ENCODE results near the gene ZNF169. TPM values are rescaled to one million over a fixed set of nuclear protein-coding genes. Genes with fewer than 3 reads are reported as not detected.

ZNF169 gene
- polyA plus RNA-seq, 1 of the 3 experiments (the other 2 are of a cell fraction) = 3.1 TPM

- Histone ChIP-seq H3K27me3 (ENCODE audit: insufficient read depth) (no peaks in the 10 kb centered on the region), H3K4me2 (no peak overlapping the region), H3K27ac (ENCODE audit: low read depth in 2 of 2, low read length in 1 of 2) (no peak overlapping the region), H3K9ac (no peak overlapping the region), H3K9me2 (no peaks in the 10 kb centered on the region), H3K36me3 (replicated peaks in 1 of 2; ENCODE audit: control insufficient read depth in 1 of 2, insufficient read depth in 2 of 2, low read length in 1 of 2) (no peaks in the 10 kb centered on the region), H3K4me1 (ENCODE audit: control insufficient read depth in 1 of 2, insufficient read depth in 2 of 2, low read depth in 1 of 2, low read length in 1 of 2) (no peaks in the 10 kb centered on the region), H3F3A (replicated peaks; ENCODE audit: insufficient read depth) (no peaks in the 10 kb centered on the region), H4K20me1 (ENCODE audit: insufficient read depth) (no peaks in the 10 kb centered on the region), H3K9me3 (no peaks in the 10 kb centered on the region), H2AFZ (ENCODE audit: low read depth) (no peak overlapping the region), H3K4me3 (ENCODE audit: low read depth in 2 of 2, low read length in 1 of 2) (no peak overlapping the region), H3K79me2 (ENCODE audit: insufficient read depth) (no peaks in the 10 kb centered on the region)
- TF ChIP-seq NRF1 (IDR thresholded peaks at IDR 0.05; ENCODE audit: low read depth, low read length) = no peak
- no peak for TF ChIP-seq RFX5 (IDR thresholded peaks at IDR 0.05; ENCODE audit: low read length)
- no peak for TF ChIP-seq USF1 (IDR thresholded peaks at IDR 0.05; ENCODE audit: borderline replicate concordance, low read depth)
- TF ChIP-seq EP300 (IDR thresholded peaks at IDR 0.05; ENCODE audit: borderline replicate concordance in 1 of 2, low read depth in 1 of 2, low read length in 1 of 2) = no peak
- no peak for TF ChIP-seq EZH2phosphoT487 (IDR thresholded peaks at IDR 0.05; ENCODE audit: borderline replicate concordance, low read depth)
- 71% methylated on average over 5 of the region's 5 CpGs for WGBS (ENCODE audit: low lambda C conversion rate)
- ChIA-PET POLR2A (no interaction called here), CTCF (no interaction called here)
- no peak for DNase-seq
Measured at GRCh38 chr9:94301583-94301982, 42.5 kb downstream of the ZNF169 start.

- no peak overlapping the region for H2AFZ ChIP-seq (ENCODE audit: low read depth)
- H4K20me1 ChIP-seq (ENCODE audit: insufficient read depth) = no peaks in the 10 kb centered on the region
- H3K79me2 ChIP-seq (ENCODE audit: insufficient read depth) = no peaks in the 10 kb centered on the region
- no peaks in the 10 kb centered on the region for H3K36me3 ChIP-seq (replicated peaks in 1 of 2; ENCODE audit: control insufficient read depth in 1 of 2, insufficient read depth in 2 of 2, low read length in 1 of 2)
- POLR2A ChIA-PET = no interaction called here
- no peaks in the 10 kb centered on the region for H3K27me3 ChIP-seq (ENCODE audit: insufficient read depth)
- 96% methylated on average over 4 of the region's 4 CpGs for WGBS (ENCODE audit: low lambda C conversion rate)
- CTCF ChIA-PET = no interaction called here
- no peak overlapping the region for H3K9ac ChIP-seq
- H3K4me2 ChIP-seq = no peak overlapping the region
- no peak overlapping the region for H3K27ac ChIP-seq (ENCODE audit: low read depth in 2 of 2, low read length in 1 of 2)
- DNase-seq = no peak
- H3K9me2 ChIP-seq = no peaks in the 10 kb centered on the region
- H3K9me3 ChIP-seq = no peaks in the 10 kb centered on the region
- H3F3A ChIP-seq (replicated peaks; ENCODE audit: insufficient read depth) = no peaks in the 10 kb centered on the region
- no peaks in the 10 kb centered on the region for H3K4me1 ChIP-seq (ENCODE audit: control insufficient read depth in 1 of 2, insufficient read depth in 2 of 2, low read depth in 1 of 2, low read length in 1 of 2)
- no peak overlapping the region for H3K4me3 ChIP-seq (ENCODE audit: low read depth in 2 of 2, low read length in 1 of 2)
- TF ChIP-seq RXRA (IDR thresholded peaks at IDR 0.05; ENCODE audit: borderline replicate concordance, low read depth) = no peak
- no peak for TF ChIP-seq MXI1 (IDR thresholded peaks at IDR 0.05; ENCODE audit: low read depth, low read length)
- TF ChIP-seq SMC3 (IDR thresholded peaks at IDR 0.05; ENCODE audit: low read depth, low read length) = no peak
- no peak for TF ChIP-seq ELF1 (IDR thresholded peaks at IDR 0.05)
- TF ChIP-seq CTCF (IDR thresholded peaks at IDR 0.05) = no peak
- TF ChIP-seq USF2 (IDR thresholded peaks at IDR 0.05; ENCODE audit: borderline replicate concordance, low read depth, low read length) = no peak
- TF ChIP-seq USF1 (IDR thresholded peaks at IDR 0.05; ENCODE audit: borderline replicate concordance, low read depth) = no peak
- TF ChIP-seq IRF3 (IDR thresholded peaks at IDR 0.05; ENCODE audit: low read depth, low read length) = no peak
- TF ChIP-seq RAD21 (IDR thresholded peaks at IDR 0.05; ENCODE audit: low read length) = no peak
- TF ChIP-seq GATA2 (CRISPR knock-in tag; IDR thresholded peaks at IDR 0.05) = no peak
- no peak for TF ChIP-seq NRF1 (IDR thresholded peaks at IDR 0.05; ENCODE audit: low read depth, low read length)
- TF ChIP-seq FOXJ3 (CRISPR knock-in tag; IDR thresholded peaks at IDR 0.05) = no peak
- TF ChIP-seq REST (IDR thresholded peaks at IDR 0.05; ENCODE audit: low read depth, low read length) = no peak
- TF ChIP-seq MEF2A (IDR thresholded peaks at IDR 0.05; ENCODE audit: borderline replicate concordance, low read depth) = no peak
- no peak for TF ChIP-seq EZH2phosphoT487 (IDR thresholded peaks at IDR 0.05; ENCODE audit: borderline replicate concordance, low read depth)
- no peak for TF ChIP-seq TEAD4 (IDR thresholded peaks at IDR 0.05; ENCODE audit: borderline replicate concordance, insufficient read depth)
- no peak for TF ChIP-seq FOXM1 (IDR thresholded peaks at IDR 0.05; ENCODE audit: low read depth)
Measured at GRCh38 chr9:94302426-94302825, 43.3 kb downstream of the ZNF169 start.

All from SK-N-SH (cell line).